Duodenal mucosa (tissue), 2 donors: ENCODE results near the gene OR51B2.
"Not testable (repeated sequence)": the region's sequence is repeated elsewhere in the genome, so short reads cannot be mapped to it uniquely, and the experiment has no call there.

Source experiments
- H3K27ac ChIP-seq: one replicate; pipeline ENCODE4 v1.7.0; 2013; ENCODE audit warnings: low read depth, low read length
- H3K27me3 ChIP-seq, 2 donors: one replicate each; pipeline ENCODE4 v1.7.0; 2013; ENCODE audit warnings: low read length in 2 of 2, control low read depth in 1 of 2; ENCODE audit not compliant: insufficient read depth in 2 of 2, control insufficient read depth in 1 of 2
- H3K36me3 ChIP-seq, 2 donors: one replicate each; pipeline ENCODE4 v1.7.0; 2013; ENCODE audit warnings: low read length in 2 of 2, control low read depth in 1 of 2; ENCODE audit not compliant: insufficient read depth in 2 of 2, control insufficient read depth in 1 of 2
- H3K4me1 ChIP-seq, 2 donors: one replicate each; pipeline ENCODE4 v1.7.0; 2013; ENCODE audit warnings: low read length in 2 of 2, control low read depth in 1 of 2; ENCODE audit not compliant: insufficient read depth in 2 of 2, control insufficient read depth in 1 of 2
- H3K4me3 ChIP-seq, 2 donors: one replicate each; pipeline ENCODE4 v1.7.0; 2013; ENCODE audit warnings: low read length in 2 of 2, low read depth in 1 of 2
- H3K9ac ChIP-seq, 2 donors: one replicate each; pipeline ENCODE4 v1.7.0; 2013; ENCODE audit warnings: low read length in 2 of 2, low read depth in 1 of 2
- H3K9me3 ChIP-seq, 2 donors: one replicate each; pipeline ENCODE4 v1.7.0; 2013; ENCODE audit warnings: low read length in 2 of 2, control low read depth in 1 of 2; ENCODE audit not compliant: control insufficient read depth in 1 of 2

Gene OR51B2

DNA sequence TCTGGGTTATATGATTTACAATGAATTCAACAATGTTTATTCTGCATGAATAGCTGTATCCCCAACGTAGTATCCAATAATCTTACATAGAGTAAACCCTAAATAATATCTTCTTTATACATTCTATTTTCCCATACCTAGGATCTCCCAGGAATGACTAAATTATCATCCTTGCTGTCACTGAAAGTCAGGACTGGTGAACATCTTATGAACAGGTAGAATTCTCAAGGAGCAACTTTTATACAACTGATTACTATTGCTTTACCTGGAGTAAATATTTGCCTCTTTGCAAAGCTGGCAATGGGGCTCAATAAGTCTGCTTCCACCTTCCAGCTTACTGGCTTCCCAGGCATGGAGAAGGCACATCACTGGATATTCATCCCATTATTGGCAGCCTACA, 27.1 kb upstream of the OR51B2 start, which contains the start of gene OR51B6:
Gene OR51B6 (plus strand): TSS at position 301 of the 400 bp plus-strand sequence. CDS start 0 bp downstream, at position 301.
- no peak within 1 kb of the TSS for H3K4me3 ChIP-seq
- H3K27ac ChIP-seq, result no peak within 1 kb of the TSS
- no peaks in the 10 kb centered on the region for H3K36me3 ChIP-seq
- no peaks in the 10 kb centered on the region for H3K27me3 ChIP-seq
- H3K9ac ChIP-seq, result no peak within 1 kb of the TSS
- H3K9me3 ChIP-seq, result no peaks in the 10 kb centered on the region
- H3K4me1 ChIP-seq, result no peaks in the 10 kb centered on the region

GRCh38 chr11:5349550-5349949, 25.5 kb upstream of the OR51B2 start:
- no peaks in the 10 kb centered on the region for H3K36me3 ChIP-seq
- H3K4me3 ChIP-seq, result no peak overlapping the region
- no peak overlapping the region for H3K9ac ChIP-seq
- H3K4me1 ChIP-seq, result no peaks in the 10 kb centered on the region
- no peaks in the 10 kb centered on the region for H3K27me3 ChIP-seq
- H3K27ac ChIP-seq, result no peak overlapping the region
- no peaks in the 10 kb centered on the region for H3K9me3 ChIP-seq

DNA sequence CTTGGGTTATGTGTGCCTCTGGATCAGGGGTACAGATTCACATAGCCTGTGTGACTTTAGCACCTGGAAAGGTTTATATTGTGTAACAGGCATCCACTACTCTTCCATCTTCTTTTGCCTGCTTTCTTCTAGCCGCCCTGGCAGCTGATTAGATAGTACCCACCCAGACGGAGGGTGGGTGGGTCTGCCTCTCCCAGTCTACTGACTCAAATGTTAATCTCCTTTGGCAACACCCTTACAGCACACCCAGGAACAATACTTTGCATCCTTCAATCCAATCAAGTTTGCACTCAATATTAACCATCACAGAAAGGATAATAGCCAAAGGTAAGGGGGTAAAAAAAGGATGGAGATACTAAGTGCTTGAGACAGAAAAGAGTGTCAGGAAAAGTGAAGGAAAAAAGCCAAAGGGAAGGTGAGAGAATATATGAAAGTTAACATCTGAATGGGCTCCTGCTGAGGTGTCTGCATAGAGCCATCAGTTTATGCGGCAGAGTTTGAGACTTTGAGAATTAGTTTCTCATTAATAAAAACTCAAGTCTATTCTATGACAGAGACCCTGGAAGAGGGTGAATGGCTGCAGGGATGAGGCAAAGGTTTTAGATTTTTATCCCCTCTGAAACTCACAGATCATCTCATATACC, 24.6 kb upstream of the OR51B2 start:
- no peak overlapping the region for H3K4me3 ChIP-seq
- no peaks in the 10 kb centered on the region for H3K4me1 ChIP-seq
- no peak overlapping the region for H3K27ac ChIP-seq
- no peaks in the 10 kb centered on the region for H3K27me3 ChIP-seq
- no peaks in the 10 kb centered on the region for H3K36me3 ChIP-seq
- no peaks in the 10 kb centered on the region for H3K9me3 ChIP-seq
- no peak overlapping the region for H3K9ac ChIP-seq

- Histone ChIP-seq H3K4me1 (no peaks in the 10 kb centered on the region), H3K4me3 (no peak overlapping the region), H3K27ac (no peak overlapping the region), H3K36me3 (no peaks in the 10 kb centered on the region), H3K27me3 (no peaks in the 10 kb centered on the region), H3K9me3 (no peaks in the 10 kb centered on the region), H3K9ac (no peak overlapping the region)
These were observed 21.7 kb upstream of the OR51B2 start for GRCh38 chr11:5345831-5346230.

DNA sequence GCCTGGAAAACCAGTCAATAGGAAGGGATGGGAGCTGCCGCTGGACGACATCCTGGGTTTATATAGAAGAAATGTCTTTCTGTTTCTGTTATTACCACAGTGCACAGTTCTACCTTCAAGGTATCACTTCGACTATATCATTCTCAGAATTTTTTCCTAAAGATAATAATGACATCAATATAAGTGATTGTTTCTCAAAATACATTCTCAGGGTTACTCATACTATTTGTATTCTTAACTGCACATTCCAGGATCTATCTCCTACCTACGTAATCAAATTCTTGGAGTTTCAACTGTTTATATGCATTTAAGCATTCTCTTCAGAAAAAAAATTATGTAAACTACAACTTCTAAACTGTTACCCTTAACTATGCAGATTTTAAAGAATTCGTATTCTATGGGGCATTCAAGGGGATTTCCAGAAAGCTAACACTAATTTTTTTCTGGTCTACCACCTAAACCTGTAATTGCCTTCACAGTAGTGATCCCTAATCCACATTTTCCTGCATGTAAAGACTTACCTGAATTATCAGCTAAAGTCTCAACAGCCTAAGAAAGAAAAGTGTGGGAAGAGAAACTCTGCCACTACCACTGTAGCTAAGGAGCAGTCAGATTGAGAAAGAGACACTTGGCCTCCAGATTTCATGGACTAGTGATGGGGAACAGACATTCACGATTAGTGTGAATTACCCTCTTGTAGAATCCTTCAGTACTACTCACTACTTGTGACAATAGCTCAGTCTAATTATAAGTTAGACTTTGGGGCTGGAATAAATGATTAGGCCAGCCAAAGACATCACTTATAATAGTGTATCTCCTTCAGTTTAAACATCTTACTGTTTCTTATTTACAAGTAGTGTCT, 19.6 kb upstream of the OR51B2 start, which contains the start of gene OR51B5:
Gene OR51B5 (minus strand): TSS at position 51 of the 862 bp plus-strand sequence. CDS start 0 bp downstream, at position 51.
- Histone ChIP-seq H3K9ac (no peak within 1 kb of the TSS), H3K36me3 (no peaks in the 10 kb centered on the region), H3K9me3 (no peaks in the 10 kb centered on the region), H3K4me3 (no peak within 1 kb of the TSS), H3K4me1 (no peaks in the 10 kb centered on the region), H3K27ac (no peak within 1 kb of the TSS), H3K27me3 (no peaks in the 10 kb centered on the region)

DNA sequence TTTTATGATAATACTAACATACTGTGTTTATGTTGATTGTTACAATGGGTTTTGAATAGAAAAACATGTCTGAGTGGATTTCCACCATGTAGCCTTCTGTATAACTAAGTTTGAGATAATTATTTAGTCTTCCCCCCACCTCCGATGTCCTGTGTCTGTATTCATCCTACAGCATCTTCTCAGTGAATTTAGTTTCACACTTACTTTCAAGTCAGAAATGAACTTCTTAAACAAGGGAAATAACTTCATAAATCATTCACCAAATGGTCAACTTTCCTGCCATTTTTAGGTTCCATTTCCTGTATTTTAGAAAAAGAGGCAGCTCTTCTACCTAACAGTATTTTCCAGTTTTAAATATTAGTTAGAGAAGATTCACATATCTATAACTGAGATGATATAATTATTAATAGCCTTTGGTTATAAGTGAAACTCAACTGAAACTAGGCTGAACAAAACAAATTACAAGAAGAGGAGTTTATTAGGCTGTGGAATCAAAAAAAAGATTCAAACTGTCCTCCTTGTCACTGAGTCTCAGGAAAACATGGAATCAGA, 15.8 kb upstream of the OR51B2 start:
- Histone ChIP-seq H3K9me3 (no peaks in the 10 kb centered on the region), H3K4me3 (no peak overlapping the region), H3K36me3 (no peaks in the 10 kb centered on the region), H3K9ac (no peak overlapping the region), H3K27me3 (no peaks in the 10 kb centered on the region), H3K4me1 (no peaks in the 10 kb centered on the region), H3K27ac (no peak overlapping the region)

DNA sequence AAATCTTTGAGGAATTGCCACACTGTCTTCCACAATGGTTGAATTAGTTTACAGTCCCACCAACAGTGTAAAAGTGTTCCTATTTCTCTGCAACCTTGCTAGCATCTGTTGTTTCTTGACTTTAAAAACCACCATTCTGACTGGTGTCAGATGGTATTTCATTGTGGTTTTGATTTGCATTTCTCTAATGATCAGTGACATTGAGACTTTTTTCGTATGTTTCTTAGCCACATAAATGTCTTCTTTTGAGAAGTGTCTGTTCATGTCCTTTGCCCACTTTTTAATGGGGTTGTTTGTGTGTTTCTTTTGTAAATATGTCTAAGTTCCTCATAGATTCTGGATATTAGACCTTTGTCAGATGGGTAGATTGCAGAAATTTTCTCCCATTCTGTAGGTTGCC, 13.2 kb upstream of the OR51B2 start:
- not testable (repeated sequence) for H3K4me3 ChIP-seq, H3K27me3 ChIP-seq, H3K36me3 ChIP-seq, H3K27ac ChIP-seq, H3K9ac ChIP-seq, H3K4me1 ChIP-seq, H3K9me3 ChIP-seq

- no peaks in the 10 kb centered on the region for H3K9me3 ChIP-seq
- no peaks in the 10 kb centered on the region for H3K4me1 ChIP-seq
- no peak overlapping the region for H3K9ac ChIP-seq
- H3K4me3 ChIP-seq, result no peak overlapping the region
- no peak overlapping the region for H3K27ac ChIP-seq
- H3K36me3 ChIP-seq, result no peaks in the 10 kb centered on the region
- no peaks in the 10 kb centered on the region for H3K27me3 ChIP-seq
These were observed 12.2 kb upstream of the OR51B2 start for GRCh38 chr11:5336331-5336730.

DNA sequence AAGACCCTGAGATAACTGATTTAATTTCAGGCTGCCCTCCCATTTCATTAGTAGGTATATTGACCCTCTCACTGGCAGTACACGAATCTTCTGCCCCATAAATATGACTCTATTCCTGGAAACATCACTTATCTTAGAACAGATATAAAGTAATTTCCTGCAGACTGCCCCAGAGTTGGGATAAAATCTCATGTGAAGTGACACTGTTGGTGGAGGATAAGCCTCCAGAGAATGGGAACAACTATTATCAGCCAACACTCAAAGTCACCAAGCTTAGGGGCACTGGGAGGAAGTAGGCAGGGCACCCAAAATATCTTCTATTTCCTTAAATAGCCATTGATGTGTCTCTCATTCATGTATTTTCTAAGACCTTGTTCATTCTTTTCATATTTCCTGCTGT, 11.1 kb upstream of the OR51B2 start:
- Histone ChIP-seq H3K4me3 (no peak overlapping the region), H3K27me3 (no peaks in the 10 kb centered on the region), H3K4me1 (no peaks in the 10 kb centered on the region), H3K36me3 (no peaks in the 10 kb centered on the region), H3K27ac (no peak overlapping the region), H3K9me3 (no peaks in the 10 kb centered on the region), H3K9ac (no peak overlapping the region)

- Histone ChIP-seq H3K4me1 (no peaks in the 10 kb centered on the region), H3K9ac (no peak overlapping the region), H3K36me3 (no peaks in the 10 kb centered on the region), H3K27ac (no peak overlapping the region), H3K27me3 (no peaks in the 10 kb centered on the region), H3K9me3 (no peaks in the 10 kb centered on the region), H3K4me3 (no peak overlapping the region)
These were observed 6.8 kb downstream of the OR51B2 start for GRCh38 chr11:5317292-5317691.
